Activated naive CD4-positive, alpha-beta T cell treated with anti-CD3 and anti-CD28 coated beads for 36 hours (primary cell): ENCODE data around the gene TMEM253. TPM values are rescaled to one million over a fixed set of nuclear protein-coding genes. Genes with fewer than 3 reads are reported as not detected.

Experiments
- CTCF ChIA-PET: fragments of 350-600 bp; sonication (Branson Sonifier 250); formaldehyde crosslinking; loops from one replicate; lab custom pipeline; 2021; ENCODE audit warnings: antibody characterized with exemption; lab: Charles Lee
- DNase-seq: peaks from one replicate; pipeline ENCODE4 v3.0.0-alpha.2; 2020
- H3K27ac Mint-ChIP-seq: one replicate; pipeline ENCODE4 v1.8.0; 2021; ENCODE audit warnings: mild to moderate bottlenecking, mixed read lengths
- H3K27me3 Mint-ChIP-seq: one replicate; pipeline ENCODE4 v1.8.0; 2021; ENCODE audit warnings: low read depth, mixed read lengths
- H3K36me3 Mint-ChIP-seq: one replicate; pipeline ENCODE4 v1.8.0; 2021; ENCODE audit warnings: low read depth, mixed read lengths
- H3K4me1 Mint-ChIP-seq: one replicate; pipeline ENCODE4 v1.8.0; 2021; ENCODE audit warnings: low read depth, mixed read lengths
- H3K4me3 Mint-ChIP-seq: one replicate; pipeline ENCODE4 v1.8.0; 2021; ENCODE audit warnings: mild to moderate bottlenecking, moderate library complexity, mixed read lengths
- H3K9me3 Mint-ChIP-seq: one replicate; pipeline ENCODE4 v1.8.0; 2021; ENCODE audit warnings: mixed read lengths
- intact Hi-C: fragments of 100-400 bp; cut with micrococcal nuclease; formaldehyde crosslinking; loops from one replicate; pipeline ENCODE4 v1.15.1; 2023
- total RNA-seq, 2 experiments: library from RNA; stranded (reverse); gene quantifications; one replicate each; pipeline ENCODE4 v1.2.3, GENCODE V29; 2021

The TMEM253 gene
- total RNA-seq, 2 experiments from 2014 or later = not detected

- no peaks in the 10 kb centered on the region for H3K36me3 Mint-ChIP-seq
- H3K4me3 Mint-ChIP-seq = no peak overlapping the region
- intact Hi-C loops = no loop called here
- CTCF ChIA-PET = interaction anchor here (1.0 to 1.2 kb wide), 3 partner anchors 9 to 97 kb away, joined by 3 to 5 read pairs (median 4); no protein-coding TSS in a partner anchor
- H3K27me3 Mint-ChIP-seq = no peaks in the 10 kb centered on the region
- no peaks in the 10 kb centered on the region for H3K9me3 Mint-ChIP-seq
- H3K27ac Mint-ChIP-seq = no peak overlapping the region
- DNase-seq = no peak
- H3K4me1 Mint-ChIP-seq = peaks cover 13% of the 10 kb centered on the region
Observed at GRCh38 chr14:21112255-21112654, 11.4 kb downstream of the TMEM253 start.

- Mint-ChIP-seq H3K4me3 (no peak overlapping the region), H3K9me3 (no peaks in the 10 kb centered on the region)
- CTCF ChIA-PET = no interaction called here
Observed at GRCh38 chr14:21113369-21113768, 12.5 kb downstream of the TMEM253 start.

GRCh38 chr14:21118933-21119332, 18.1 kb downstream of the TMEM253 start:
- Mint-ChIP-seq H3K27me3 (peaks cover 2% of the 10 kb centered on the region), H3K9me3 (no peaks in the 10 kb centered on the region), H3K27ac (no peak overlapping the region), H3K36me3 (no peaks in the 10 kb centered on the region), H3K4me3 (no peak overlapping the region), H3K4me1 (no peaks in the 10 kb centered on the region)
- CTCF ChIA-PET = no interaction called here
- no peak for DNase-seq
- intact Hi-C loops = no loop called here

More at GRCh38 chr14:21113369-21113768, 12.5 kb downstream of the TMEM253 start:
- Mint-ChIP-seq H3K27me3 (peaks cover 2% of the 10 kb centered on the region), H3K4me1 (peaks cover 13% of the 10 kb centered on the region), H3K36me3 (no peaks in the 10 kb centered on the region), H3K27ac (no peak overlapping the region)
- intact Hi-C loops = no loop called here
- DNase-seq = no peak

GRCh38 chr14:21120686-21121085, 19.8 kb downstream of the TMEM253 start:
- no peak for DNase-seq
- no peaks in the 10 kb centered on the region for H3K9me3 Mint-ChIP-seq
- H3K4me3 Mint-ChIP-seq = no peak overlapping the region
- intact Hi-C loops = no loop called here
- CTCF ChIA-PET = interaction anchor here (0.6 to 1.7 kb wide), 2 partner anchors 105 to 148 kb away, joined by 3 read pairs; no protein-coding TSS in a partner anchor
- H3K27ac Mint-ChIP-seq = no peak overlapping the region
- H3K36me3 Mint-ChIP-seq = no peaks in the 10 kb centered on the region
- peaks cover 2% of the 10 kb centered on the region for H3K27me3 Mint-ChIP-seq
- no peaks in the 10 kb centered on the region for H3K4me1 Mint-ChIP-seq

GRCh38 chr14:21121122-21121521, 20.3 kb downstream of the TMEM253 start:
- CTCF ChIA-PET = interaction anchor here (0.6 to 1.7 kb wide), 4 partner anchors 29 to 322 kb away, joined by 3 read pairs; no protein-coding TSS in a partner anchor
- no peak for DNase-seq
- H3K36me3 Mint-ChIP-seq = no peaks in the 10 kb centered on the region
- peaks cover 2% of the 10 kb centered on the region for H3K27me3 Mint-ChIP-seq
- no peak overlapping the region for H3K27ac Mint-ChIP-seq
- H3K9me3 Mint-ChIP-seq = no peaks in the 10 kb centered on the region
- intact Hi-C loops = no loop called here
- no peaks in the 10 kb centered on the region for H3K4me1 Mint-ChIP-seq
- H3K4me3 Mint-ChIP-seq = no peak overlapping the region

- Mint-ChIP-seq H3K4me1 (no peaks in the 10 kb centered on the region), H3K4me3 (no peak overlapping the region), H3K36me3 (no peaks in the 10 kb centered on the region), H3K27ac (no peak overlapping the region), H3K9me3 (no peaks in the 10 kb centered on the region), H3K27me3 (peaks cover 2% of the 10 kb centered on the region)
- CTCF ChIA-PET = interaction anchor here (0.5 to 4.4 kb wide), 5 partner anchors 9 to 405 kb away, joined by 3 to 21 read pairs (median 3); no protein-coding TSS in a partner anchor
- DNase-seq = no peak
- intact Hi-C loops = no loop called here
Observed at GRCh38 chr14:21123429-21123828, 22.6 kb downstream of the TMEM253 start.

- Mint-ChIP-seq H3K4me3 (no peak overlapping the region), H3K36me3 (no peaks in the 10 kb centered on the region), H3K27ac (no peak overlapping the region), H3K27me3 (no peaks in the 10 kb centered on the region), H3K4me1 (no peaks in the 10 kb centered on the region), H3K9me3 (no peaks in the 10 kb centered on the region)
- CTCF ChIA-PET = no interaction called here
- no peak for DNase-seq
- intact Hi-C loops = no loop called here
Observed at GRCh38 chr14:21133901-21134300, 33.0 kb downstream of the TMEM253 start.

GRCh38 chr14:21136024-21136423, 35.2 kb downstream of the TMEM253 start:
- Mint-ChIP-seq H3K27ac (no peak overlapping the region), H3K36me3 (no peaks in the 10 kb centered on the region), H3K4me1 (no peaks in the 10 kb centered on the region), H3K9me3 (no peaks in the 10 kb centered on the region), H3K27me3 (no peaks in the 10 kb centered on the region), H3K4me3 (no peak overlapping the region)
- intact Hi-C loops = no loop called here
- CTCF ChIA-PET = interaction anchor here (0.5 to 3.0 kb wide), 10 partner anchors 11 to 384 kb away, joined by 3 to 21 read pairs (median 4); partner anchors contain the start of gene OR5AU1
- no peak for DNase-seq

GRCh38 chr14:21142357-21142756, 41.5 kb downstream of the TMEM253 start:
- Mint-ChIP-seq H3K4me1 (no peaks in the 10 kb centered on the region), H3K4me3 (no peak overlapping the region), H3K27me3 (peaks cover 6% of the 10 kb centered on the region), H3K36me3 (peaks cover 2% of the 10 kb centered on the region), H3K27ac (no peak overlapping the region), H3K9me3 (peaks cover 16% of the 10 kb centered on the region)
- no peak for DNase-seq
- CTCF ChIA-PET = interaction anchor here (0.6 to 1.1 kb wide), 3 partner anchors 37 to 290 kb away, joined by 3 read pairs; no protein-coding TSS in a partner anchor
- intact Hi-C loops = no loop called here

- Mint-ChIP-seq H3K27ac (no peak overlapping the region), H3K9me3 (peaks cover 16% of the 10 kb centered on the region), H3K27me3 (peaks cover 6% of the 10 kb centered on the region), H3K4me3 (no peak overlapping the region), H3K36me3 (peaks cover 2% of the 10 kb centered on the region), H3K4me1 (no peaks in the 10 kb centered on the region)
- CTCF ChIA-PET = interaction anchor here (0.6 kb wide), 1 partner anchor 752 kb away, joined by 6 read pairs; no protein-coding TSS in a partner anchor
- no peak for DNase-seq
- intact Hi-C loops = no loop called here
Observed at GRCh38 chr14:21145437-21145836, 44.6 kb downstream of the TMEM253 start.

- H3K4me3 Mint-ChIP-seq = no peak overlapping the region
- H3K9me3 Mint-ChIP-seq = peaks cover 14% of the 10 kb centered on the region
- intact Hi-C loops = no loop called here
- peaks cover 2% of the 10 kb centered on the region for H3K27me3 Mint-ChIP-seq
- no peak for DNase-seq
- no peak overlapping the region for H3K27ac Mint-ChIP-seq
- CTCF ChIA-PET = no interaction called here
- peaks cover 2% of the 10 kb centered on the region for H3K36me3 Mint-ChIP-seq
- no peaks in the 10 kb centered on the region for H3K4me1 Mint-ChIP-seq
Observed at GRCh38 chr14:21149641-21150367, 48.9 kb downstream of the TMEM253 start.
